GM18870 (cell line): ENCODE results near the gene CORO2B.

Experiments
- ATAC-seq: cut with Tn5 transposase; IDR thresholded peaks from one replicate; pipeline ENCODE4 v1.9.1; 2021; ENCODE audit warnings: moderate library complexity; ENCODE audit not compliant: unreplicated experiment

The CORO2B gene

GRCh38 chr15:68553994-68554720 is 24.6 kb upstream of the CORO2B start:
- ATAC-seq: no peak

- ATAC-seq: no peak
Measured at GRCh38 chr15:68554721-68555678, 23.8 kb upstream of the CORO2B start.

- ATAC-seq: no peak
Measured at GRCh38 chr15:68555679-68556037, 23.1 kb upstream of the CORO2B start.

GRCh38 chr15:68556139-68556990 is 22.4 kb upstream of the CORO2B start:
- ATAC-seq: no peak

DNA sequence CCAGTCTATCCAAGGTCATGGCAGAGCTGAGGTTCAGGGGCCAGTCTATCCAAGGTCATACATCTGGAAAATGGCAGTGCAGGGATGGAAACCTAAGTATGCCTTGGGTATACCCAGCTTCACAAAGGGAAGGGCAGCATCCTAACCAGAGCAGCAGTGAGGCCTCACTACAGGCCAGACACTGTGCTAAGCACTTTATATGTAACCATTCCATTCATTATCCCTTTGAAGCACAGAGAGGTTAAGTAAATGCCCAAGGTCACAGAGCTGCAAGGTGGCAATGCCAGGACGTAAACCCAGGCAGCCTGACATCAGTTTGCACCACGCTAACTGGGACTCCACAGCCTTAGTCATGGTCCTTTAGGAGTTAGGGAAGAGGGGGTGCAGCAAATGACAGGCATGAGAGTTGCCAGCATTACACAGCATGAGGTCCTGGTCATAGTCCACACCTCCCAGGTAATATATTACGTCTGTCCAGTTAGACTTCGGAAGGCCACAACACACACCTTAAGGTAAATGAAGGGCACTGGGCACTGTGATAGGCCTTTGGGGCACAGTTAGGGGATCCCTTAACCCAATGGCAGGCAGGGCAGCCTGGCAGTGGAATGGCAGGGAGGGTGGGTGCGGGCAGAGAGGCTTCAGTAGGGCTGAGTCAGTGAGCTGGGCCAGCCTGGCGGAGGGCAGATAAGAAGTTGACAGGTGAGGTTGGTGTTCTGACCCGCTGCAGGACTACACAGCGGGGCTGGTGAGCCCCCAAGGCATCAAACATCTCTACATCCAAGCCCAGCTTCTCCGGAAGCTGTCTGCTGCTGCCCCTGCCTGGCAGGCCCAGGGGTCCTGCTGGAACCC is 21.1 kb upstream of the CORO2B start:
- no peak for ATAC-seq

DNA sequence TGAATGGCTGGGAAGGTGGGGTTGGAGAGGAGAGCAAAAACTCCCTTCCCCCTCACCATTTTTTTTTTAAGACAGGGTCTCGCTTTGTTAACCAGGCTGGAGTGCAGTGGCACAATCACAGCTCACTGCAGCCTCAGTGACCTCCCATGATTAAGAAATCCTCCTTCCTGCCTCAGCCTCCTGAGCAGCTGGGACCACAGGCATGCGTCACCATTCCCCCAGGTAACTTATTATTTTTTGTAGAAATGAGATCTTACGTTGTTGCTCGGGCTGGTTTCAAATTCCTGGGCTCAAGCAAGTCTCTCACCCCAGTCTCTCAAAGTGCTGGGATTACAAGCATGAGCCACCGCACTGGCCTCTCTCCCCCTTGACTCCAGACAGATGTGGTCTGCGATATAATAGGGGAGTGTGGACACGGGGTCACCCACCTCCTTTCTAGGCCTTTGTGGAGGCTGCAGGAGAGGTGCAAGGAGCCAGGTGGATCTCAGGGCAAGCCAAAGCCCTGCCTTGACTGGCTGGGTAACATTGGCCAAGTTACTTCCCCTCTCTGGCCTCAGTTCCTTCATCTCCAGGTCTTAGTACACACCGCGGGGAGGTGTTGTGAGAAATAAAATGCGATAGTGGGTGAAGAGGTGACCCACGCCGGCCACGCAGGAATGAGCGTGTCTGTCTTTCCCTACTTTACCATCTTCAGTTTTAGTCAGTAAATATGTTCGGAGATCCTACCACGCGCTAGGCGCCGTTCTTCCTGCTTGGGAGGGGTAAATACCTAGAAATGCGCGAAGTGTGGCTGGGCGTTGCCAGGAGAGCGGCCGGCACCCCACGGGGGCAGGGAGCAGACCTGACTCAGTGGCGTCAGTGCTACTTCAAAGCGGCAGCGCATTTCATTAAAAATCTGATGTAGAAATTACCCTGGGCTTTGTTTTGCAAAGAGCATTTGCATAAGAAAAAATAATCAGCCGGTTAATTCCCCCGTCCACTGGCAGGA is 20.2 kb upstream of the CORO2B start:
- no peak for ATAC-seq

GRCh38 chr15:68559345-68560310 is 19.2 kb upstream of the CORO2B start:
- ATAC-seq: no peak

DNA sequence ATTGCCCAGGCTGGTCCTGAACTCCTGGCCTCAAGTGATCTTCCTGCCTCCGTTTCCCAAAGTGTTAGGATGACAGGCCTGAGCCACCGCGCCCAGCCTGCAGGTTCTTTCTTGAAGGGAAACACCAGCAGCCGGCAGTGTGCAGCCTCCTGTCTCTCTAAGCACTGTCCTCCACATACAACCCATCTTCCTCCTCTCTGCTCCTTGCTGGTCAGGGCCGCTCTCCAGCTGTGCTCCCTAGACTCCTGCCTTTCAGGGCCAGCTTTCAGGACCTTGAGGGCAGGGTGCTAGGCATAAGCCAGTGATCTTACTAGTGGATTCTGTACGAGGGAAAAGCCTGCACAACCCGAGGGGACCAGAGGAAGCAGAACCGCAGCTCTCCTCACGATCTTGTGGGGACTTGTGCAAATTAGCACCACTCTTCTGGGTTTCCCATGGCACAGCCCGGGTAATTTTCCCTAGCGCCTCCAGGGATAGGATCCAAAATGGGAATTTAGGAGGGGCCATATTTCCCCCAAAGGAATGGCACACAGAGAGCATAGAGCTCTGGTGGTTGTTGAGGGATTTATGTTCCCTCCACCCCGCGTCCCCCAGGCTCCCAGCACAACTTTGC is 18.2 kb upstream of the CORO2B start:
- no peak for ATAC-seq

GRCh38 chr15:68561171-68561900 is 17.5 kb upstream of the CORO2B start:
- ATAC-seq: no peak

DNA sequence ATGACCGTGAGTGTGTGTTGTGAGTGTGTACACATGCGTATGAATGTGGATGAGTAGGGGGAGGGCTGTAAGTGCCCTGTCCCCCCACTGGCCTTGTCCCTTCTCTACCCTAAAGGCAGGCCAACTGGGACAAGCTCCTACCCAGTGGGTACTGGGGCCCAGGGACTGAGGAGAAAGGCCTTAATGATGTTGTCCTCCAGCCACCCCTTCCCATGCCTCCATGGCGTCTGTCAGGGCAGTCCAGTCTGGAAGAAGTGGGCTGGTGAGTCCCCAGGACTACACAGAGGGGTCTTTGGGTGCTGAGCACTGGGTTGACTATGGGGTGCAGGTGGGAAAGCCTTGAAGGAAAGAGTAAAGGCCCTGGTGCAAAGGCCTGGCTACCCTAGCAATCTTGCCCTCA is 16.9 kb upstream of the CORO2B start:
- ATAC-seq: no peak

GRCh38 chr15:68564173-68564572 is 14.6 kb upstream of the CORO2B start:
- ATAC-seq: no peak

DNA sequence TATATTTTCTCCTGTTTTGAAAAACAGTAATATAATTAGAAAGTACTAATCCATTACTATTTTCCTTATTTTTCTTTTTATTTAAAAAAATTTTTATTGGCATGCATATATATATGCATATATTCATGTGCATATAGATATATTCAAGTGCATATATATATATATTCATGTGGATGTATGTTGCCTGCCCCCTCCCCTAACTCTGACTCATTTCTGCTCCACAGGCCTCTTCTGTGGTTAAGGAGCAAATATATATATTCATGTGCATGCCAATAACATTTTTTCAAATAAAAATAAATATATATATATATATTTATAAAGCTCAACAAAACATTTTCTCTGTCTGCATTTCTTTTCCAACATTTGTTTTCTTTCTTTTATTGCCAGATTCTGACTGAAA is 13.6 kb upstream of the CORO2B start:
- ATAC-seq: no peak

- ATAC-seq: no peak
Measured at GRCh38 chr15:68565726-68566125, 13.1 kb upstream of the CORO2B start.

DNA sequence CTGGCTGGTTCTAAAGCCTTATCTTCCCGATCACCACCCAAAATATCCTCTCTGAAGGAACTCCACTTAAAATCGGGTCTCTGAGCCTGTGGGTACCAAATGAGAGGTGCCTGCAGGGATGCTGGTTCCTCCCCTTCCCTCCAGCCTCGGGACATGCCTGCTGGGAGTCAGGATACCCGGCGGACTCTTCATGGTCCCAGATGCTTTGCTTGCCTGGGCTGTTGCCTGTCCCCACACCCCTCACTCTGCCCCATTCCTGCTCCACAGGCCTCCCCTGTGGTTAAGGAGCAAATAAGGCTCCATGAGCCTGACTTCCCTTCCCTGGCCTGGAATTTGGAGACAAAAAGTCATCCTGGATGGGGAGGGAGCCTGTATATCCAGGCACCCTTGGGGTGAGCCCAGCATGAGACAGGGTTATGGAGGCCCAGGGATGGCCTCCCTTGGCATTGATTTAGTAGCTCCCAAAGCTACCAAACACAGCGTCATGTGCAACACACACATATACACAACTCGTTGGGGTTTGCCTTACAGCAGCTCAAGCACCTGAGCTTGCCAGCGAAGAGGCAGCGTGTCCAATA is 12.3 kb upstream of the CORO2B start:
- no peak for ATAC-seq

DNA sequence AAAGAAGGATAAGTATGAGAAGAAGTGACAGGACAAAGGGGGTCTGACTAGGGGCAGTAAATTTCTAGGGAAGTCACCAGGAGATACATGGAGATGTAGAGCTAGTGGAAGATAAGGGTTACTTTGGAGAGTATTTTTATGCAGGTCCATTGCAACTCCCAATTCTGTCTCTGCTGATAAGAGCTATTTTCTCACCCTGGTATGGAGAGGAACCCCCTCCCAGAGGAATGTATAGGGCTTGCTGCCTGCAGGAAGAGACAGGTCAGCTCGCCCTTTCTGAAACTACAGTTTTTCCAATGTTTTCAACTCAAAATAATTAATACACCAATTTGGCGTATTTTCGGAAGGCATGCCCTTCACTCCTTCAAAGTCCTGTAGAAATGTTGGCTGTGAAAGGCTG is 11.4 kb upstream of the CORO2B start:
- ATAC-seq: no peak

GRCh38 chr15:68570974-68571373 is 7.8 kb upstream of the CORO2B start:
- ATAC-seq: no peak

DNA sequence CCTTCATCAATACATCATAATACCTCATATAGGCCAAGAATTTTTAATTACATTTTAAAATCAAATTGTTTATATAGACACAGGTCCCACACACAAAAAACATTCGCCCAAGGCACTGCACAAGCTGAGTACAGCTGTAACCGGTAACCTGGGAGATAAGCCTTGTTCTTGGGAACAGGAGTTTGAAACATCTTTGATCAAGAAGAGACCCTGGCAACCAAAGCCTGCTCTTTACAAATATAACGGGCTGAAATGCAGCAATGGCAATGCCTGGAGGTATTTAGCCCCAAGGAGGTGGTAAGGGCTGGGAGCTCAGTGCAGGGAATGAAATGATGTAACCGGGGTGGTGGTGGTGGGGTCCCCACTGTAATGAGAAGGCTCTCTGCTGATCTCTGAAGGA is 7.2 kb upstream of the CORO2B start:
- ATAC-seq: no peak
